ENCODE results near the gene DNAH2.
A peak's percentile ranks its signal among the peaks of the same experiment; 100 is the strongest.

Gene DNAH2

DNA sequence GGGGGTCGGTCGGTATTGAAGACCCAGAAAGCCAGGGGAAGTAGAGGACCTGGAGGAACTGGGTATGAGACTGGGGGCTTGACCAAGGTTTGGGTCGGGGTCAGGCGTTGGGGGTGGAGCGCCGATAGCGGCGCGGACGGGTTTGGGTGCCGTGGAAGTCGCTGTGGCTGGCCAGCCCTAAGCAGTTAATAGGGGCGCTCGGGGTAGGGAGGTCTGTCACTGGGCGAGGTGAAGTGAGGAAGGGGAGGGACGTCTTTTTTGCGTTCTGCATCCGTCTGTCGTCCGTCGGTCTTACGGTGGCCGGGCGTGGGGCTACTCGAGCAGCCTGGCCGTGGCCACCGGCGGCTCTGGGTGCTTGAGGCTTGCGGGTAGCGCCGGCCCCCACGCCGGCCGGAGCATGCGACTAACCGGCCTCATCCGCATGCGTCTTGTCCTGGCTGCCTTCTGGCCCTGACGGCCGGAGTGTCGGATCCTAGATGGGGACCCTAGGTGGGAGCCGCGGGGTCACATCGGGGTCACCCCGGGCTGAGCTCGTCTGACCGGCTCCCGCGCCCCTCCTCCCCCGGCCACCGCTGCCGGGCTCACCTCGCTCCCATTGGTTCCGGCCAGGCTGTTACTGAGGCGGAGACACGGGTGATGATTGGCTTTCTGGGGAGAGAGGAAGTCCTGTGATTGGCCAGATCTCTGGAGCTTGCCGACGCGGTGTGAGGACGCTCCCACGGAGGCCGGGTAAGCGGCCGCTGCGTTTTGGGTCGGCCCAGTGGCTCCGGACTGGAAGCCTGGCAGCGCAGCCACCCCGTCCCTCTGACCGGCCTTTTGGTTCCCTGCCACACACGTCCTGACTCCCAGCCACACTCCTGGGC, 127.0 kb downstream of the DNAH2 start:
- peak; percentile 97 for DNase-seq (ENCODE audit: low read depth in 2 of 2)
- no peak for TF ChIP-seq CTCF (IDR thresholded peaks at IDR 0.05; ENCODE audit: low read depth, low read length)
- H3K4me3 ChIP-seq (replicated peaks in 1 of 2; ENCODE audit: low read depth in 2 of 2, low read length in 2 of 2): peak overlapping the region; percentile 74

GRCh38 chr17:7845359-7846062, 128.0 kb downstream of the DNAH2 start:
- no peak for DNase-seq (ENCODE audit: low read depth in 2 of 2)

DNA sequence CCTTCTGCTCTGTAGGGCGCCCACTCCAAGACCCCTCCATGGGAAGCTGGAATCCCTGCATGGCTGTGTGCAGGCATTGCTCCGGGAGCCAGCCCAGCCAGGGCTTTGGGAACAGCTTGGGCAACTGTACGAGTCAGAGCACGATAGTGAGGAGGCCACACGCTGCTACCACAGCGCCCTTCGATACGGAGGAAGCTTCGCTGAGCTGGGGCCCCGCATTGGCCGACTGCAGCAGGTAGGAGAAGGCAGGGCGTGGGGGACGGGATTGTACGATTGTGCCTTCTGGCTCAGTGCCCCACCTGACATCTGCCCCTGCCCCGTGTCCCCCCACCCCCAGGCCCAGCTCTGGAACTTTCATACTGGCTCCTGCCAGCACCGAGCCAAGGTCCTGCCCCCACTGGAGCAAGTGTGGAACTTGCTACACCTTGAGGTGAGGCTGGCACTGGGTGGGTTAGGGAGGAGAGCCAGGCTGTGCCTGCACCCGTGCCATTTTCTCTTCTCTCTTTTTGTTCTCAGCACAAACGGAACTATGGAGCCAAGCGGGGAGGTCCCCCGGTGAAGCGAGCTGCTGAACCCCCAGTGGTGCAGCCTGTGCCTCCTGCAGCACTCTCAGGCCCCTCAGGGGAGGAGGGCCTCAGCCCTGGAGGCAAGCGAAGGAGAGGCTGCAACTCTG, 128.7 kb downstream of the DNAH2 start:
- H3K4me3 ChIP-seq (replicated peaks in 1 of 2; ENCODE audit: low read depth in 2 of 2, low read length in 2 of 2): no peak overlapping the region
- TF ChIP-seq CTCF (IDR thresholded peaks at IDR 0.05; ENCODE audit: low read depth, low read length): no peak
- no peak for DNase-seq (ENCODE audit: low read depth in 2 of 2)

More at GRCh38 chr17:7845359-7846062, 128.0 kb downstream of the DNAH2 start:
- TF ChIP-seq CTCF (IDR thresholded peaks at IDR 0.05; ENCODE audit: low read depth, low read length): no peak
- peak overlapping the region; percentile 74 for H3K4me3 ChIP-seq (replicated peaks in 1 of 2; ENCODE audit: low read depth in 2 of 2, low read length in 2 of 2)

GRCh38 chr17:7846765-7847661, 129.5 kb downstream of the DNAH2 start:
- DNase-seq (ENCODE audit: low read depth in 2 of 2): no peak
- TF ChIP-seq CTCF (IDR thresholded peaks at IDR 0.05; ENCODE audit: low read depth, low read length): no peak
- H3K4me3 ChIP-seq (replicated peaks in 1 of 2; ENCODE audit: low read depth in 2 of 2, low read length in 2 of 2): no peak overlapping the region

- H3K4me3 ChIP-seq (replicated peaks in 1 of 2; ENCODE audit: low read depth in 2 of 2, low read length in 2 of 2): no peak overlapping the region
- DNase-seq (ENCODE audit: low read depth in 2 of 2): no peak
- TF ChIP-seq CTCF (IDR thresholded peaks at IDR 0.05; ENCODE audit: low read depth, low read length): no peak
Observed at GRCh38 chr17:7848131-7848579, 130.6 kb downstream of the DNAH2 start.

- no peak for TF ChIP-seq CTCF (IDR thresholded peaks at IDR 0.05; ENCODE audit: low read depth, low read length)
- no peak overlapping the region for H3K4me3 ChIP-seq (replicated peaks in 1 of 2; ENCODE audit: low read depth in 2 of 2, low read length in 2 of 2)
- DNase-seq (ENCODE audit: low read depth in 2 of 2): no peak
Observed at GRCh38 chr17:7848739-7849129, 131.2 kb downstream of the DNAH2 start.
